SK-N-SH treated with all-trans-retinoic acid at 6 μM for 48 hours (cell line): ENCODE results near the gene CLVS2.

Experiments
- CREB5 ChIP-seq: fragments of 250-450 bp; sonication (Bioruptor Pico); IDR thresholded peaks from 2 replicates; pipeline ENCODE4 v1.5.1; 2020; ENCODE audit warnings: low read depth, mild to moderate bottlenecking, moderate library complexity
- PATZ1 ChIP-seq: fragments of 250-450 bp; sonication (Bioruptor Pico); IDR thresholded peaks from 2 replicates; pipeline ENCODE4 v1.8.0; 2020; ENCODE audit warnings: mild to moderate bottlenecking, moderate library complexity, borderline replicate concordance
- RARB ChIP-seq: fragments of 250-450 bp; sonication (Bioruptor Pico); IDR thresholded peaks from 2 replicates; pipeline ENCODE4 v1.8.0; 2021; ENCODE audit warnings: mild to moderate bottlenecking, moderate library complexity
- TSHZ2 ChIP-seq: fragments of 250-450 bp; sonication (Bioruptor Pico); IDR thresholded peaks from 2 replicates; pipeline ENCODE4 v1.5.0; 2020; ENCODE audit warnings: mild to moderate bottlenecking, moderate library complexity
- ZFP3 ChIP-seq: fragments of 250-450 bp; sonication (Bioruptor Pico); IDR thresholded peaks from 2 replicates; pipeline ENCODE4 v1.5.0; 2020; ENCODE audit warnings: mild to moderate bottlenecking, moderate library complexity
- ZFP30 ChIP-seq: fragments of 450-650 bp; formaldehyde crosslinking; IDR thresholded peaks from 2 replicates; pipeline ENCODE4 v1.5.0; 2022; ENCODE audit warnings: mild to moderate bottlenecking, moderate library complexity
- ZNF565 ChIP-seq: fragments of 450-650 bp; formaldehyde crosslinking; conservative IDR thresholded peaks from 2 replicates; pipeline ENCODE4 v1.5.0; 2020; ENCODE audit warnings: low read depth, mild to moderate bottlenecking, moderate library complexity

- no peak for TF ChIP-seq RARB (CRISPR knock-in tag)
- TF ChIP-seq ZNF565 = no peak
- no peak for TF ChIP-seq PATZ1 (CRISPR knock-in tag)
- no peak for TF ChIP-seq TSHZ2 (CRISPR knock-in tag)
- no peak for TF ChIP-seq ZFP3
- TF ChIP-seq CREB5 (CRISPR knock-in tag) = no peak
- no peak for TF ChIP-seq ZFP30 (CRISPR knock-in tag)
Observed at GRCh38 chr6:123024976-123025375, 28.9 kb downstream of the CLVS2 start.
